COR-L47 (cell line): Measurements from ENCODE around the gene B4GALT6.

Source experiments
- DNase-seq: peaks from one replicate; lab custom pipeline; 2025; lab: John Stamatoyannopoulos, UW

Gene B4GALT6

GRCh38 chr18:31659576-31660177, 24.7 kb downstream of the B4GALT6 start:
- no peak for DNase-seq

GRCh38 chr18:31658670-31659575, 25.5 kb downstream of the B4GALT6 start:
- no peak for DNase-seq

- DNase-seq = peak; percentile 43
These were observed 26.3 kb downstream of the B4GALT6 start for GRCh38 chr18:31657823-31658669.

- no peak for DNase-seq
These were observed 27.6 kb downstream of the B4GALT6 start for GRCh38 chr18:31656754-31657153.

GRCh38 chr18:31655354-31655753, 29.0 kb downstream of the B4GALT6 start:
- no peak for DNase-seq

GRCh38 chr18:31652877-31653276, 31.5 kb downstream of the B4GALT6 start:
- no peak for DNase-seq

- DNase-seq = no peak
These were observed 32.0 kb downstream of the B4GALT6 start for GRCh38 chr18:31652357-31652756.

- DNase-seq = no peak
These were observed 33.0 kb downstream of the B4GALT6 start for GRCh38 chr18:31651369-31651768.

GRCh38 chr18:31649978-31650719, 34.2 kb downstream of the B4GALT6 start:
- DNase-seq = no peak

GRCh38 chr18:31649449-31649848, 34.9 kb downstream of the B4GALT6 start:
- DNase-seq = no peak

- DNase-seq = no peak
These were observed 35.4 kb downstream of the B4GALT6 start for GRCh38 chr18:31648966-31649429.

- no peak for DNase-seq
These were observed 35.9 kb downstream of the B4GALT6 start for GRCh38 chr18:31648458-31648857.

GRCh38 chr18:31647127-31647753, 37.1 kb downstream of the B4GALT6 start:
- peak; percentile 41 for DNase-seq

GRCh38 chr18:31646332-31647126, 37.9 kb downstream of the B4GALT6 start:
- no peak for DNase-seq

- no peak for DNase-seq
These were observed 39.0 kb downstream of the B4GALT6 start for GRCh38 chr18:31645411-31645810.

GRCh38 chr18:31643003-31643402, 41.4 kb downstream of the B4GALT6 start:
- DNase-seq = no peak

- DNase-seq = no peak
These were observed 46.9 kb downstream of the B4GALT6 start for GRCh38 chr18:31637445-31637844.

- no peak for DNase-seq
These were observed 48.0 kb downstream of the B4GALT6 start for GRCh38 chr18:31636387-31636786.

GRCh38 chr18:31634331-31634713, 50.1 kb downstream of the B4GALT6 start:
- no peak for DNase-seq
